HUDEP-2 (cell line): Measurements from ENCODE around the gene LDAH.
"Not testable (repeated sequence)": the region's sequence is repeated elsewhere in the genome, so short reads cannot be mapped to it uniquely, and the experiment has no call there.

Source experiments
- DNase-seq, 76 experiments: peaks; one replicate each; lab custom pipeline; 2025; ENCODE audit not compliant: unreplicated experiment in 76 of 76; lab: John Stamatoyannopoulos, UW

The LDAH gene

GRCh38 chr2:20725782-20726181 lies 97.1 kb downstream of the LDAH start:
- no peak for DNase-seq

- no peak for DNase-seq
Measured at GRCh38 chr2:20724500-20725053, 98.3 kb downstream of the LDAH start.

GRCh38 chr2:20723543-20723942 lies 99.4 kb downstream of the LDAH start:
- no peak for DNase-seq

GRCh38 chr2:20722592-20723240 lies 100.2 kb downstream of the LDAH start:
- no peak for DNase-seq

- DNase-seq: no peak
Measured at GRCh38 chr2:20717641-20718040, 105.3 kb downstream of the LDAH start.

- not testable (repeated sequence) for DNase-seq
Measured at GRCh38 chr2:20716164-20716563, 106.7 kb downstream of the LDAH start.

GRCh38 chr2:20714412-20714811 lies 108.5 kb downstream of the LDAH start:
- not testable (repeated sequence) for DNase-seq

GRCh38 chr2:20713585-20713984 lies 109.3 kb downstream of the LDAH start:
- DNase-seq: not testable (repeated sequence)

GRCh38 chr2:20711641-20712040 lies 111.3 kb downstream of the LDAH start:
- DNase-seq: not testable (repeated sequence)

GRCh38 chr2:20707601-20708000 lies 115.3 kb downstream of the LDAH start:
- DNase-seq: no peak

GRCh38 chr2:20706786-20707185 lies 116.1 kb downstream of the LDAH start:
- no peak for DNase-seq

- DNase-seq: no peak
Measured at GRCh38 chr2:20706217-20706616, 116.7 kb downstream of the LDAH start.

GRCh38 chr2:20704886-20705285 lies 118.0 kb downstream of the LDAH start:
- DNase-seq: no peak

- no peak for DNase-seq
Measured at GRCh38 chr2:20702563-20702962, 120.3 kb downstream of the LDAH start.

GRCh38 chr2:20698916-20699613 lies 123.8 kb downstream of the LDAH start:
- DNase-seq: no peak

GRCh38 chr2:20697322-20697934 lies 125.5 kb downstream of the LDAH start:
- no peak for DNase-seq

- DNase-seq: no peak
Measured at GRCh38 chr2:20696366-20696765, 126.5 kb downstream of the LDAH start.

- DNase-seq: no peak
Measured at GRCh38 chr2:20693317-20693716, 129.6 kb downstream of the LDAH start.

- DNase-seq: no peak
Measured at GRCh38 chr2:20692081-20692480, 130.8 kb downstream of the LDAH start.

- DNase-seq: no peak
Measured at GRCh38 chr2:20691076-20691734, 131.7 kb downstream of the LDAH start.
